ENCODE results near the gene USP33. TPM values are rescaled to one million over a fixed set of nuclear protein-coding genes. Genes with fewer than 3 reads are reported as not detected.

USP33 gene
- total RNA-seq (ENCODE audit: unreplicated experiment) = 84.0 TPM
- long read RNA-seq, full-length matches to known transcripts = 1 of 18 reads
- long read RNA-seq, partial matches to known transcripts = 7 of 18 reads
- long read RNA-seq, other reads (novel, unspliced or antisense) = 10 of 18 reads

- peaks cover 12% of the 10 kb centered on the region for H3K4me1 Mint-ChIP-seq (ENCODE audit: low read depth, unreplicated experiment)
Observed at GRCh38 chr1:77759071-77760028, at the start of gene USP33. USP33 (minus strand) TSS chr1:77759852; CDS start chr1:77741697, 18,155 bp downstream.

GRCh38 chr1:77803371-77803770, 43.7 kb upstream of the USP33 start:
- no peak for DNase-seq
- H3K4me3 Mint-ChIP-seq (ENCODE audit: unreplicated experiment) = no peak overlapping the region
- TF ChIP-seq, protein P1, sequence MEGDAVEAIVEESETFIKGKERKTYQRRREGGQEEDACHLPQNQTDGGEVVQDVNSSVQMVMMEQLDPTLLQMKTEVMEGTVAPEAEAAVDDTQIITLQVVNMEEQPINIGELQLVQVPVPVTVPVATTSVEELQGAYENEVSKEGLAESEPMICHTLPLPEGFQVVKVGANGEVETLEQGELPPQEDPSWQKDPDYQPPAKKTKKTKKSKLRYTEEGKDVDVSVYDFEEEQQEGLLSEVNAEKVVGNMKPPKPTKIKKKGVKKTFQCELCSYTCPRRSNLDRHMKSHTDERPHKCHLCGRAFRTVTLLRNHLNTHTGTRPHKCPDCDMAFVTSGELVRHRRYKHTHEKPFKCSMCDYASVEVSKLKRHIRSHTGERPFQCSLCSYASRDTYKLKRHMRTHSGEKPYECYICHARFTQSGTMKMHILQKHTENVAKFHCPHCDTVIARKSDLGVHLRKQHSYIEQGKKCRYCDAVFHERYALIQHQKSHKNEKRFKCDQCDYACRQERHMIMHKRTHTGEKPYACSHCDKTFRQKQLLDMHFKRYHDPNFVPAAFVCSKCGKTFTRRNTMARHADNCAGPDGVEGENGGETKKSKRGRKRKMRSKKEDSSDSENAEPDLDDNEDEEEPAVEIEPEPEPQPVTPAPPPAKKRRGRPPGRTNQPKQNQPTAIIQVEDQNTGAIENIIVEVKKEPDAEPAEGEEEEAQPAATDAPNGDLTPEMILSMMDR (IDR thresholded peaks at IDR 0.05; ENCODE audit: partially characterized antibody, unreplicated experiment) = no peak
- no peaks in the 10 kb centered on the region for H3K36me3 Mint-ChIP-seq (ENCODE audit: unreplicated experiment)
- no peaks in the 10 kb centered on the region for H3K4me1 Mint-ChIP-seq (ENCODE audit: low read depth, unreplicated experiment)
- H3K27me3 Mint-ChIP-seq (ENCODE audit: unreplicated experiment) = no peaks in the 10 kb centered on the region
- H3K27ac Mint-ChIP-seq (ENCODE audit: unreplicated experiment) = no peak overlapping the region
- H3K9me3 Mint-ChIP-seq (ENCODE audit: unreplicated experiment) = no peaks in the 10 kb centered on the region

More at GRCh38 chr1:77759071-77760028, at the start of gene USP33:
- peak within 1 kb of the TSS; percentile 100 for H3K4me3 Mint-ChIP-seq (ENCODE audit: unreplicated experiment)
- peak; percentile 92 for DNase-seq
- peaks cover 4% of the 10 kb centered on the region for H3K27me3 Mint-ChIP-seq (ENCODE audit: unreplicated experiment)
- TF ChIP-seq, protein P1 (IDR thresholded peaks at IDR 0.05; ENCODE audit: partially characterized antibody, unreplicated experiment) = no peak
- H3K9me3 Mint-ChIP-seq (ENCODE audit: unreplicated experiment) = peaks cover 6% of the 10 kb centered on the region
- no peaks in the 10 kb centered on the region for H3K36me3 Mint-ChIP-seq (ENCODE audit: unreplicated experiment)
- H3K27ac Mint-ChIP-seq (ENCODE audit: unreplicated experiment) = peak within 1 kb of the TSS; percentile 98

DNA sequence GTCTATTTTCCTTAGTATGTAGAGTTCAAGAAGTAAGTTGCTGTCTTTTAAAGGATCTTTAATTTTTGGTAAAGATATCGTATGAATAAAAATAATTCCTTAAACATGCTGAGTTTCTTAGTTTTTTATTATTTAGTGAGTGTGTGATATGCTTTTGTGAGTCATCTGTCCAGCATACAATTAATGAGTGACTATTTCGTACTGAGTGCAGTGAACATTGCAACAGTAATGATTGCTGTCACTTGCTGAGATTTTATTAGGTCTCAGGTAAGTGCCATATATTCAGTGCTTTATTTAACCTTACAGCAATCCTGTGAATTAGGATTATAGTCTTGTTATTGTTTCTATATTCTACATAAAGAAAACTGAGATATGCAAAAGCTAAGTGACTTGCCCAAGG, 42.4 kb upstream of the USP33 start:
- H3K4me1 Mint-ChIP-seq (ENCODE audit: low read depth, unreplicated experiment) = no peaks in the 10 kb centered on the region
- DNase-seq = no peak
- no peaks in the 10 kb centered on the region for H3K27me3 Mint-ChIP-seq (ENCODE audit: unreplicated experiment)
- no peak overlapping the region for H3K4me3 Mint-ChIP-seq (ENCODE audit: unreplicated experiment)
- TF ChIP-seq, protein P1 (IDR thresholded peaks at IDR 0.05; ENCODE audit: partially characterized antibody, unreplicated experiment) = no peak
- H3K9me3 Mint-ChIP-seq (ENCODE audit: unreplicated experiment) = no peaks in the 10 kb centered on the region
- no peaks in the 10 kb centered on the region for H3K36me3 Mint-ChIP-seq (ENCODE audit: unreplicated experiment)
- no peak overlapping the region for H3K27ac Mint-ChIP-seq (ENCODE audit: unreplicated experiment)

GRCh38 chr1:77797991-77798390, 38.3 kb upstream of the USP33 start:
- no peak for DNase-seq
- Mint-ChIP-seq H3K27me3 (ENCODE audit: unreplicated experiment) (no peaks in the 10 kb centered on the region), H3K4me3 (ENCODE audit: unreplicated experiment) (no peak overlapping the region), H3K36me3 (ENCODE audit: unreplicated experiment) (no peaks in the 10 kb centered on the region), H3K4me1 (ENCODE audit: low read depth, unreplicated experiment) (no peaks in the 10 kb centered on the region), H3K9me3 (ENCODE audit: unreplicated experiment) (no peaks in the 10 kb centered on the region), H3K27ac (ENCODE audit: unreplicated experiment) (no peak overlapping the region)
- TF ChIP-seq, protein P1 (IDR thresholded peaks at IDR 0.05; ENCODE audit: partially characterized antibody, unreplicated experiment) = no peak

Measured in glutamatergic neuron (in vitro differentiated cells).